ENCODE measurements around the gene CYTH2. TPM values are rescaled to one million over a fixed set of nuclear protein-coding genes. Genes with fewer than 3 reads are reported as not detected.
A peak's percentile ranks its signal among the peaks of the same experiment; 100 is the strongest.

The CYTH2 gene
- total and polyA plus RNA-seq, 2 experiments from 2014 or later = 41.1 to 60.4 TPM

DNA sequence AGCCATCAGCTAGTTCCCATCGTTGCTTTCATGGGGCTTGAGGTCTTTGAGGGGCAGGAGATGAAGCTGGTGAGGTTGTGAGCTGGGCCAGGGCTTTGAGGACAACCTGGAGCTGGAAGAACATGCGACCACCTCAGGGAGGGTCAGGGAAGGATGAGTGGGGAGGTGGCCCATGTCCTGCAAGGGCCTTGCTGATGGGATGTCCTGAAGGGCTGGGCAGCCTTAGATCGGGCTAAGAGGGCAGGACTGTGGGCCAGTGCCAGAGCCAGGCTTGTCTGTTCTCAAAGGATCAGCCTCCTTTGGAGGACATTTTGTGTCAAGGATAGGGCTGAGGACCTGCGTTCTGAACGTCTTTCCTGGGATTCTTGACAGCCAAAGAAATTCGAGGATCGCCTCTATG is 10.5 kb downstream of the CYTH2 start:
- peak overlapping the region; percentile 90 for H3K4me3 ChIP-seq
- peaks cover 39% of the 10 kb centered on the region for H3K27me3 Mint-ChIP-seq (ENCODE audit: insufficient read depth, low read depth, poor library complexity)
- H3K4me1 ChIP-seq (ENCODE audit: insufficient read depth) = peaks cover 12% of the 10 kb centered on the region; the same call in 1 of the 2 replicates
- H3K27ac ChIP-seq (ENCODE audit: low read depth) = peak overlapping the region; percentile 69
- H3K9me3 Mint-ChIP-seq = peaks cover 2% of the 10 kb centered on the region; the same call in 1 of the 3 replicates
- H3K27me3 ChIP-seq (ENCODE audit: insufficient read depth) = no peaks in the 10 kb centered on the region
- H3K4me2 ChIP-seq = peak overlapping the region; percentile 84
- H3K79me2 ChIP-seq (replicated peaks; ENCODE audit: insufficient read depth) = no peaks in the 10 kb centered on the region
- H3F3A ChIP-seq (replicated peaks; ENCODE audit: low read depth) = peaks cover 30% of the 10 kb centered on the region
- no peak overlapping the region for H2AFZ ChIP-seq
- H3K36me3 ChIP-seq (ENCODE audit: insufficient read depth) = peaks cover 18% of the 10 kb centered on the region
- peaks cover 40% of the 10 kb centered on the region for H3K36me3 Mint-ChIP-seq (ENCODE audit: low read depth)
- ATAC-seq (peak; percentile 2; the same call in 1 of the 3 replicates), DNase-seq (ENCODE audit: low spot score) (peak; percentile 38)
- no peak overlapping the region for H3K27ac Mint-ChIP-seq
- TF ChIP-seq ZNF331 (CRISPR knock-in tag; IDR thresholded peaks at IDR 0.05; ENCODE audit: low read depth) (no peak), EZH2phosphoT487 (IDR thresholded peaks at IDR 0.05; ENCODE audit: unreplicated experiment) (no peak), ZNF114 (CRISPR knock-in tag; IDR thresholded peaks at IDR 0.05) (no peak), JUNB (IDR thresholded peaks at IDR 0.05; ENCODE audit: unreplicated experiment) (no peak), POLR2AphosphoS5 (IDR thresholded peaks at IDR 0.05; ENCODE audit: low read depth) (no peak), NANOG (IDR thresholded peaks at IDR 0.05; ENCODE audit: borderline replicate concordance) (no peak), EZH2 (IDR thresholded peaks at IDR 0.05; ENCODE audit: low read depth, unreplicated experiment) (no peak), STAT1 (IDR thresholded peaks at IDR 0.05; ENCODE audit: unreplicated experiment) (no peak), CREB1 (CRISPR knock-in tag; IDR thresholded peaks at IDR 0.05; ENCODE audit: low read depth) (no peak)
- TF ChIP-seq, protein P1, sequence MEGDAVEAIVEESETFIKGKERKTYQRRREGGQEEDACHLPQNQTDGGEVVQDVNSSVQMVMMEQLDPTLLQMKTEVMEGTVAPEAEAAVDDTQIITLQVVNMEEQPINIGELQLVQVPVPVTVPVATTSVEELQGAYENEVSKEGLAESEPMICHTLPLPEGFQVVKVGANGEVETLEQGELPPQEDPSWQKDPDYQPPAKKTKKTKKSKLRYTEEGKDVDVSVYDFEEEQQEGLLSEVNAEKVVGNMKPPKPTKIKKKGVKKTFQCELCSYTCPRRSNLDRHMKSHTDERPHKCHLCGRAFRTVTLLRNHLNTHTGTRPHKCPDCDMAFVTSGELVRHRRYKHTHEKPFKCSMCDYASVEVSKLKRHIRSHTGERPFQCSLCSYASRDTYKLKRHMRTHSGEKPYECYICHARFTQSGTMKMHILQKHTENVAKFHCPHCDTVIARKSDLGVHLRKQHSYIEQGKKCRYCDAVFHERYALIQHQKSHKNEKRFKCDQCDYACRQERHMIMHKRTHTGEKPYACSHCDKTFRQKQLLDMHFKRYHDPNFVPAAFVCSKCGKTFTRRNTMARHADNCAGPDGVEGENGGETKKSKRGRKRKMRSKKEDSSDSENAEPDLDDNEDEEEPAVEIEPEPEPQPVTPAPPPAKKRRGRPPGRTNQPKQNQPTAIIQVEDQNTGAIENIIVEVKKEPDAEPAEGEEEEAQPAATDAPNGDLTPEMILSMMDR (conservative IDR thresholded peaks at IDR 0.05; ENCODE audit: low read depth in 2 of 2) = no peak
- TF ChIP-seq, protein P2, sequence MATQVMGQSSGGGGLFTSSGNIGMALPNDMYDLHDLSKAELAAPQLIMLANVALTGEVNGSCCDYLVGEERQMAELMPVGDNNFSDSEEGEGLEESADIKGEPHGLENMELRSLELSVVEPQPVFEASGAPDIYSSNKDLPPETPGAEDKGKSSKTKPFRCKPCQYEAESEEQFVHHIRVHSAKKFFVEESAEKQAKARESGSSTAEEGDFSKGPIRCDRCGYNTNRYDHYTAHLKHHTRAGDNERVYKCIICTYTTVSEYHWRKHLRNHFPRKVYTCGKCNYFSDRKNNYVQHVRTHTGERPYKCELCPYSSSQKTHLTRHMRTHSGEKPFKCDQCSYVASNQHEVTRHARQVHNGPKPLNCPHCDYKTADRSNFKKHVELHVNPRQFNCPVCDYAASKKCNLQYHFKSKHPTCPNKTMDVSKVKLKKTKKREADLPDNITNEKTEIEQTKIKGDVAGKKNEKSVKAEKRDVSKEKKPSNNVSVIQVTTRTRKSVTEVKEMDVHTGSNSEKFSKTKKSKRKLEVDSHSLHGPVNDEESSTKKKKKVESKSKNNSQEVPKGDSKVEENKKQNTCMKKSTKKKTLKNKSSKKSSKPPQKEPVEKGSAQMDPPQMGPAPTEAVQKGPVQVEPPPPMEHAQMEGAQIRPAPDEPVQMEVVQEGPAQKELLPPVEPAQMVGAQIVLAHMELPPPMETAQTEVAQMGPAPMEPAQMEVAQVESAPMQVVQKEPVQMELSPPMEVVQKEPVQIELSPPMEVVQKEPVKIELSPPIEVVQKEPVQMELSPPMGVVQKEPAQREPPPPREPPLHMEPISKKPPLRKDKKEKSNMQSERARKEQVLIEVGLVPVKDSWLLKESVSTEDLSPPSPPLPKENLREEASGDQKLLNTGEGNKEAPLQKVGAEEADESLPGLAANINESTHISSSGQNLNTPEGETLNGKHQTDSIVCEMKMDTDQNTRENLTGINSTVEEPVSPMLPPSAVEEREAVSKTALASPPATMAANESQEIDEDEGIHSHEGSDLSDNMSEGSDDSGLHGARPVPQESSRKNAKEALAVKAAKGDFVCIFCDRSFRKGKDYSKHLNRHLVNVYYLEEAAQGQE (IDR thresholded peaks at IDR 0.05; ENCODE audit: unreplicated experiment) = no peak
- TF ChIP-seq, protein P3, sequence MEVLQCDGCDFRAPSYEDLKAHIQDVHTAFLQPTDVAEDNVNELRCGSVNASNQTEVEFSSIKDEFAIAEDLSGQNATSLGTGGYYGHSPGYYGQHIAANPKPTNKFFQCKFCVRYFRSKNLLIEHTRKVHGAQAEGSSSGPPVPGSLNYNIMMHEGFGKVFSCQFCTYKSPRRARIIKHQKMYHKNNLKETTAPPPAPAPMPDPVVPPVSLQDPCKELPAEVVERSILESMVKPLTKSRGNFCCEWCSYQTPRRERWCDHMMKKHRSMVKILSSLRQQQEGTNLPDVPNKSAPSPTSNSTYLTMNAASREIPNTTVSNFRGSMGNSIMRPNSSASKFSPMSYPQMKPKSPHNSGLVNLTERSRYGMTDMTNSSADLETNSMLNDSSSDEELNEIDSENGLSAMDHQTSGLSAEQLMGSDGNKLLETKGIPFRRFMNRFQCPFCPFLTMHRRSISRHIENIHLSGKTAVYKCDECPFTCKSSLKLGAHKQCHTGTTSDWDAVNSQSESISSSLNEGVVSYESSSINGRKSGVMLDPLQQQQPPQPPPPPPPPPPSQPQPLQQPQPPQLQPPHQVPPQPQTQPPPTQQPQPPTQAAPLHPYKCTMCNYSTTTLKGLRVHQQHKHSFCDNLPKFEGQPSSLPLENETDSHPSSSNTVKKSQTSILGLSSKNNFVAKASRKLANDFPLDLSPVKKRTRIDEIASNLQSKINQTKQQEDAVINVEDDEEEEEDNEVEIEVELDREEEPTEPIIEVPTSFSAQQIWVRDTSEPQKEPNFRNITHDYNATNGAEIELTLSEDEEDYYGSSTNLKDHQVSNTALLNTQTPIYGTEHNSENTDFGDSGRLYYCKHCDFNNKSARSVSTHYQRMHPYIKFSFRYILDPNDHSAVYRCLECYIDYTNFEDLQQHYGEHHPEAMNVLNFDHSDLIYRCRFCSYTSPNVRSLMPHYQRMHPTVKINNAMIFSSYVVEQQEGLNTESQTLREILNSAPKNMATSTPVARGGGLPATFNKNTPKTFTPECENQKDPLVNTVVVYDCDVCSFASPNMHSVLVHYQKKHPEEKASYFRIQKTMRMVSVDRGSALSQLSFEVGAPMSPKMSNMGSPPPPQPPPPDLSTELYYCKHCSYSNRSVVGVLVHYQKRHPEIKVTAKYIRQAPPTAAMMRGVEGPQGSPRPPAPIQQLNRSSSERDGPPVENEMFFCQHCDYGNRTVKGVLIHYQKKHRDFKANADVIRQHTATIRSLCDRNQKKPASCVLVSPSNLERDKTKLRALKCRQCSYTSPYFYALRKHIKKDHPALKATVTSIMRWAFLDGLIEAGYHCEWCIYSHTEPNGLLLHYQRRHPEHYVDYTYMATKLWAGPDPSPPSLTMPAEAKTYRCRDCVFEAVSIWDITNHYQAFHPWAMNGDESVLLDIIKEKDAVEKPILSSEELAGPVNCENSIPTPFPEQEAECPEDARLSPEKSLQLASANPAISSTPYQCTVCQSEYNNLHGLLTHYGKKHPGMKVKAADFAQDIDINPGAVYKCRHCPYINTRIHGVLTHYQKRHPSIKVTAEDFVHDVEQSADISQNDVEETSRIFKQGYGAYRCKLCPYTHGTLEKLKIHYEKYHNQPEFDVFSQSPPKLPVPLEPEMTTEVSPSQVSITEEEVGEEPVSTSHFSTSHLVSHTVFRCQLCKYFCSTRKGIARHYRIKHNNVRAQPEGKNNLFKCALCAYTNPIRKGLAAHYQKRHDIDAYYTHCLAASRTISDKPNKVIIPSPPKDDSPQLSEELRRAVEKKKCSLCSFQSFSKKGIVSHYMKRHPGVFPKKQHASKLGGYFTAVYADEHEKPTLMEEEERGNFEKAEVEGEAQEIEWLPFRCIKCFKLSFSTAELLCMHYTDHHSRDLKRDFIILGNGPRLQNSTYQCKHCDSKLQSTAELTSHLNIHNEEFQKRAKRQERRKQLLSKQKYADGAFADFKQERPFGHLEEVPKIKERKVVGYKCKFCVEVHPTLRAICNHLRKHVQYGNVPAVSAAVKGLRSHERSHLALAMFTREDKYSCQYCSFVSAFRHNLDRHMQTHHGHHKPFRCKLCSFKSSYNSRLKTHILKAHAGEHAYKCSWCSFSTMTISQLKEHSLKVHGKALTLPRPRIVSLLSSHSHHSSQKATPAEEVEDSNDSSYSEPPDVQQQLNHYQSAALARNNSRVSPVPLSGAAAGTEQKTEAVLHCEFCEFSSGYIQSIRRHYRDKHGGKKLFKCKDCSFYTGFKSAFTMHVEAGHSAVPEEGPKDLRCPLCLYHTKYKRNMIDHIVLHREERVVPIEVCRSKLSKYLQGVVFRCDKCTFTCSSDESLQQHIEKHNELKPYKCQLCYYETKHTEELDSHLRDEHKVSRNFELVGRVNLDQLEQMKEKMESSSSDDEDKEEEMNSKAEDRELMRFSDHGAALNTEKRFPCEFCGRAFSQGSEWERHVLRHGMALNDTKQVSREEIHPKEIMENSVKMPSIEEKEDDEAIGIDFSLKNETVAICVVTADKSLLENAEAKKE (CRISPR knock-in tag; IDR thresholded peaks at IDR 0.05) = no peak
- TF ChIP-seq, protein P4, sequence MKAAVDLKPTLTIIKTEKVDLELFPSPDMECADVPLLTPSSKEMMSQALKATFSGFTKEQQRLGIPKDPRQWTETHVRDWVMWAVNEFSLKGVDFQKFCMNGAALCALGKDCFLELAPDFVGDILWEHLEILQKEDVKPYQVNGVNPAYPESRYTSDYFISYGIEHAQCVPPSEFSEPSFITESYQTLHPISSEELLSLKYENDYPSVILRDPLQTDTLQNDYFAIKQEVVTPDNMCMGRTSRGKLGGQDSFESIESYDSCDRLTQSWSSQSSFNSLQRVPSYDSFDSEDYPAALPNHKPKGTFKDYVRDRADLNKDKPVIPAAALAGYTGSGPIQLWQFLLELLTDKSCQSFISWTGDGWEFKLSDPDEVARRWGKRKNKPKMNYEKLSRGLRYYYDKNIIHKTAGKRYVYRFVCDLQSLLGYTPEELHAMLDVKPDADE (IDR thresholded peaks at IDR 0.05) = no peak
- no peaks in the 10 kb centered on the region for H3K9me2 ChIP-seq (ENCODE audit: insufficient read depth)
- H3K4me3 Mint-ChIP-seq = peak overlapping the region; percentile 83
- H4K20me1 ChIP-seq (replicated peaks; ENCODE audit: insufficient read depth) = peaks cover 5% of the 10 kb centered on the region; the same call in 1 of the 2 replicates
- H3K4me1 Mint-ChIP-seq = peaks cover 24% of the 10 kb centered on the region

Data from GM23338 (cell line).